NCI-H1048 (cell line): ENCODE measurements around the gene ASPA.
"Not testable (repeated sequence)": the region's sequence is repeated elsewhere in the genome, so short reads cannot be mapped to it uniquely, and the experiment has no call there.

ENCODE experiments used
- DNase-seq: peaks from one replicate; lab custom pipeline; 2025; lab: John Stamatoyannopoulos, UW

ASPA gene

DNA sequence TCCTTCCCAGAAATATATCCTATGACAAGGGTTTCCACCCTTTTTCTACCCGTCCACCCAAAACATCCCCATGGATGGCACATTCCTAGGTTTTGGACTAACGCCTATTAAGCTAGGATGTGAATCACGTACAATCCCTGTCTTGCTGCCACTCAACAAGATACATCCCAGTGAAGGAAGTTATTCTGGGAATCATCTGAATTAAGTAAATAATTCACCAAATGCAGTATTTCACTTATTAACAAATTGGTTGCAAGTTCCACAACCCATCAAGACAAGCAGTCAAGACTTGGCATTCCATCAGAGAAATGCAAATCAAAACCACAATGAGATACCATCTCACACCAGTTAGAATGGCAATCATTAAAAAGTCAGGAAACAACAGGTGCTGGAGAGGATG is 32.1 kb downstream of the ASPA start:
- DNase-seq, result no peak

DNA sequence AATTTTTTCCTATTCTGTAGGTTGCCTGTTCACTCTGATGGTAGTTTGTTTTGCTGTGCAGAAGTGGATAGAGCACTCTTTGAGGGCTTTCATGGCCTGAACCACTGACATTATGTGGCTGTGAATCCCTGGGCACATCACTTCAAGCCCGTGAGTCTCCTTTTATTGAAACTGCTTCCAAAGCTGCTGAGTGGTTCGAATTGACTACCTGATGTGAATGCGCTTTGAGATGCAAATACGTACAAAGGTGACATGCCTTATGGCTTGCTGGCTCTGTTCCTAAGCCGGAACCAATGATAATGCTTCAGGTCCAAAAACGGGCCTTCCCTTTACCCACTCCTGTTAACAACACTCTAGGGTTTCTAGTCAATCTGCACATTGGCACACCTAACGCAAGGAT is 34.3 kb downstream of the ASPA start:
- no peak for DNase-seq

DNA sequence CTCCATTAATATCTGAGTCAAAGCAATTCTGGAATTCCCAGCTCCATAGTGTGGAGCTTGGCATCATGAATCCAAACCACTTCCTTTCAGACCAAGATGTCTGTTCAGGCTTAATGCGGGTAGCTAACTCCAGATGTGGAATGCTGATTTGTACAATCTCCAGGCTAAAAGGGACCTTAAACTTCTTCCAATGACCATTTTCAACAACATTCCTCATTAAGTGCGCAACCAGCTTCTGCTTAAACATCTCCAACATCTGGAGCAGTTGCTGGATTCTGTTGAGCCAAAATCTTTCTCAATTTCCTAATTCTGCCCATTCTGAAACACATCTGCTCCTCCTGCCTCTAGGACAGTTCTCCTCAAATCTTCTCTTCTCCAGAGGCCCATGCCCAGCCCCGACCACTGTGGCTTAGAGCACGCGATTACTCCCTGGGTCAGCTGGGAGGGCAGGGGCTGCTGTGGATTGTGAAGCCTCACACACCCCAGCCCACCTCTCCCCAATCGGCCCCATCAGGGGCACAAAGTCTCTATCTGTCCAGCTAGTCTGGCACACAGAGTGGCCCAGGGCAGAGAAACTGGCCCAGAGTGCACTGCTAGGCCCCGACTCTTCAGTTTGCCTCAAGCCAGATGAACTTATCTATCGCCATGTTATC is 36.2 kb downstream of the ASPA start:
- DNase-seq, result no peak

DNA sequence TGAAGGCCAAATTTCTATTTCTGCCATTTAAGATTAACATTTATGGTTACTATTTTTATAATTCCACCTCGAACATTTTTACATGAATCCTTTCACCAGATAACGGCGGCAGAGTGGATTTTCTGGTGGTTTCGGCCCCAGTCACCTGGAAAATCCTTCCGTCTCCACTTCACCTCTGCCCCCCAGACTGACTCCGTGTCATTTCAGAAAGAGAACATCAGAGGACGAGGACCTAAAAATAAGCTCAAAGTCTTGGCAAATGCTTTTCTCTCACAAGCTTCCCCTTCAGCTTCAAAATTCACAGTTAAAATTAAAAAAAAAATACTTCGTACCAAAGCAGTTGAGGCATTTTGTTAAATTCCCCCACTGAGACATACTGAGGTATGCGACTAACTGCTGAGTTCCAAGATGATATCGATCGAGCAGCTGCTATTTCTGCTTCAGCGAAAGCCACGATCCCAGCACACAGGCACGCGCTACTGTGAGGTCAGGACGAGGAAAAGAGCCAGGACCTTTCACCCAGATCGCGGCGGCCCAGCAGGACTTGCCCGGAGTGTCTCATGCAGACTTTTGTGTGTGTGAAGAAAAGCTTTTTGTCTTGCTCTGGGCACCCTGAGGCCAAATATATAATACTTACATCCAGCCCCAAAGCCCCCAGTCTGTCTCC is 36.8 kb downstream of the ASPA start:
- DNase-seq, result no peak

DNA sequence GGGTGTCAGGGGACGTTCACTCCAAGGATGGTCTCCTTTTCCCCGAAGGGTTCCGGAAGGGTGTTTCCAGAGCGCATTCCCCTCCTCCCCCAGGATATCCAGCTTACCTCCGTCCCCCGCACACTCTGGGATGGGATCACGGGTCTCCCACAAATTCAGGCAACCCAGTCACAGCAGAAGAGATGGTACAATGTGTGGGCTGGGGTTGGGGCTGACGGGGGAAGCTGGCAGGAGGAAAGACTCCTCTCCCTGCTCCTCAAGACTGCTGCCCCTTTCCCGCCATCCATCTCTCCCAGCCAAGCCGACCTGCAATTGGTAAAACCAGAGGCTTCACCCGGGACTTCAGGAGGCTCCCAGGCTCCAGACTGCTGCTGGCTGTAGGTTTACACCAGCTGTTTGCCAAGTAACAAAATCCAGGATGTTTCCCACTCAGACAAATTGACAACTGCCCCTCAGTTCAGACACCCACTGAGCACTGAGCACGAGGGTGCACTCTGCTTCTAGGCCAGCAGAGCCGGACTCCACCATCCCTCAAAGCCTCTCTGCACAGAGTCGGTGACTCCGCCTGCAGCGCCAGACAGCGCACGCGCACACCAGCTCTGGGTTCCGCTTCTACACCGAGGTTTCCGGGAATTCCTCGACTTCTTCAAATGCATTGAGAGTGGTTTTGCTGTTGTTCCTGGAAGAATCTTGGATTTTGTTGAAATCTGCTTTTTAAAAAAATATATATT is 37.7 kb downstream of the ASPA start:
- DNase-seq, result no peak

DNA sequence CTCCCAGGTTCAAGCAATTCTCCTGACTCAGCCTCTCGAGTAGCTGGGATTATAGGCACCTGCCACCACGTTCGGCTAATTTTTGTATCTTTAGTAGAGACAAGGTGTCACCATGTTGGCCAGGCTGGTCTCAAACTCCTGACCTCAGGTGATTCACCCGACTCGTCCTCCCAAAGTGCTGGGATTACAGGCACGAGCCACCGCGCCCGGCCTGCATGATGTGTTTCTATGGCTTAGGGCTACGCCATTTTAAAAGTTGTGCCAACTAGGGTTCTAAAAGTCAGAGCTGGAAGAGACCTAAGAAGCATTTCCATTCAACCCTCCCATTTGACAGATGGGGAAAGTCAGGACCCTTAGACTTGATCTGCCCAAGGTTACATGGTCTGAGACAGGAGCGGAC is 38.4 kb downstream of the ASPA start:
- DNase-seq, result not testable (repeated sequence)

DNA sequence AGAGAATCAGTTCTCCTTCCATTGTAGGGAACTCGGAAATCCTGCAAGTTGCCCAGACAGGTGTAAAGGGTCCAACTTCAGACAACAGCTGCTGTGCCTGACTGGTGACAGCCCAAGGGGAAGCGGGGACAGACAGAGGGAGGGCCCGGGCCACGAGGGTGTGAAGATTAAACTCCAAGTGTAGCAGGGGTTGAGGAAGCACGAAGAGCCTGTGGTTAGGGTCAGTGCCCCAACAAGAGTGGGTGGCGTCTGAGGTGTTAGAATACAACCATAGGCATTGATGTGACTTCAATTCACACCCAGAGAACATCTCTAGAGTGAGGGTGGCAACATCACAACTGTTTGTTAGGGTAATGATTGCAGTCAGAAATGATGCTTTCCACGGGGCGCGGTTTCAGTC is 39.1 kb downstream of the ASPA start:
- DNase-seq, result no peak

DNA sequence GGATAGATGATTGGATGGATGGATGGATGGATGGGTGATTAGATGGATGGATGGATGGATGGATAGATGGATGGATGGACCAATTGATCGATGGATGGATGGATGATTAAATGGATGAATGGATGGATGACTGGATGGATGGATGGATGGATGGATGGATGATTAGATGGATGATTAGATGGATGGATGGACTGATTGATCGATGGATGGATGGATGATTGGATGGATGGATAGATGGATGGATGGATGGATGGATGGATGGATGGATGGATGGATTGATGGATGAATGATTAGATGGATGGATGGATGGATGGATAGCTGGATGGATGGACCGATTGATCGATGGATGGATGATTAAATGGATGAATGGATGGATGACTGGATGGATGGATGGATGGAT is 43.7 kb downstream of the ASPA start:
- DNase-seq, result not testable (repeated sequence)

DNA sequence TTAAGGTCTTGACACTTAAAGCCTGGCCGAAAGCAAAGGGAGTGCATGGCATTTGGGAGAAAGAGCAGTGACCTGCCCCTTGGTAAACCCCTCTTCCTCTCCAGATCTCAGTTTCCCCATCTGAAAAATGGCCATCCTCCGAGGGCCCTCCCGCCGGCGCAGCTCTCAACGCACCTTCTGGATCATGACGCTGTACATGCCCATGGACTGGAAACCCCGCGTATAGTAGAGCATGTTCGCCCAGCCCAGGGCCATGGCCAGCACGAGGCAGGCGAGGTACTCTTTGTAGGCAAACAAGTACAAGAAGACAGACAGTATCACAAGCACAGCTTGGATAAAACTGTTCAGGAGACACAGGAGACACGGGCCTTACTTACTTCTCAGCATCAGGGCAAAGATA is 48.2 kb downstream of the ASPA start:
- no peak for DNase-seq

DNA sequence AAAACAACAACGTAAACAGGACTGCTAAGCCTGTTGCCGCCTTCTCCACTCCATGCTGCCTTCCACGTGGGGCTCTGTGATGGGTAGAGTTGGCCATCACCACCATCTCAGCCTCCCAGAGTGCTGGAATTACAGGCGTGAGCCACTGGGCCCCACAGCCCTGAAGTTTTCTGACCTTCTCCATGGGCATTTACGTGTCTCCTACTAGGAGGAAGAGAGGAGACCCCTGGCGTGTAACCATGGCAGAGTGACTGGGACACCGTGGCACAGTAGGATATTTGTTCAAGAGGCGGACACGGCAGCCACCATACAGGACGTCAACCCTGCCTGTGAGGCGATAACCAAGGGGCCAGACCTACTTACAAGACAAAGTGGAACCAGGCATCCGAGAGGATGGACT is 50.7 kb downstream of the ASPA start:
- DNase-seq, result no peak

DNA sequence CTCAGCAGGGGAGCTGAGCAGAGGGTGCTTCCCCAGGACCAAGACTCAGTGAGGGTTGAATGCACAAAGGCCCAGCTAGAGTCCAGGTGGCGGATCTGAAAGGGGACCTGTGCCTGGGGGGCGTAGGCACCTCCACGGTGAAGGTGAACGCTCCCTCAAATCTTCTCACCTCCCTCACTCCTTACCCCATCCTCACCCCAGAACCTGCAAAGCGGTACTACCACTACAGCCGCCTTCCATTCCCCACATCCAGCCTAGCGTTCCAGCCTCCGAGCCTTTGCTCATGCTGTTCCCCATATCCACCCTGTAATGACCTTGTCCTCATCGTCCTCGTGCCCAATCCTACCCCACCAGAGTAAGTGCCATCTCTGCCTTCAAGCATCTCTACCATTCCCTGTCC is 51.2 kb downstream of the ASPA start:
- no peak for DNase-seq

DNA sequence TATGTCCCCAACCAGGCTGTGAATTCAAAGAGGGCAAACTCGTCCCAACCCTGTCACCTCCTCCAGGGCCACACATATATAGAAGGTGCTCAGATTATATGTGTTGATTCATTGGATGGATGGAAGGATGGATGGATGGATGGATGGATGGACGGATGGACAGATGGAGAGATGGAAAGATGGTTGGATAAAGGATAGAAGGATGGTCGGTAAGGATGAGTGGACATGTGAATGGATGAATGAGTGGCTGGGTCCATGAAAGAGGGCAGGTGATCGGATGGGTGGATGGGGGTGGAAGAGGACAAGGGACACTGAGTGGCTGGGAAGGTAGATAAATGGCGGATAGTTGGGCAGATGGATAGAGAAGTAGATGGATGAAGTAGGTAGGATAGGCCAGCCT is 51.7 kb downstream of the ASPA start:
- DNase-seq, result no peak

DNA sequence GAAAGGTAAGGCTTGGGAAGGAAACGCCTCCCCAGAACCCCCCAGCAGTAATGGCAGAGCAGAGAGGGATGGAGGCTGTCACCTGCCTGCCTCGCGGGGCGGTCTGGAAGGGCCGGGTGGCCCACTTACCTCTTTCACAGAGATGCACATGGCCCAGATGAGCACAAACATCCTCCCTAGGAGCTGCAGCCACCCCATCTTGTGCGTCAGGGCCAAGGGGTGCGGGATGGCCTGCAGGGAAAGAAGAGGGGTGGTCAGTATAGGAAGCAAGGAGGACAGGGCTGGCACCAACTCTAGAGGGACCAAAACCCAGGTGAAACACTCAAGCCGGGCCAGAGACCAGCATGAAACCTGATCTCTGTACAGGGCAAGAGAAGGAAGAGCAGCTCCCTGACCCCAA is 52.1 kb downstream of the ASPA start:
- no peak for DNase-seq

DNA sequence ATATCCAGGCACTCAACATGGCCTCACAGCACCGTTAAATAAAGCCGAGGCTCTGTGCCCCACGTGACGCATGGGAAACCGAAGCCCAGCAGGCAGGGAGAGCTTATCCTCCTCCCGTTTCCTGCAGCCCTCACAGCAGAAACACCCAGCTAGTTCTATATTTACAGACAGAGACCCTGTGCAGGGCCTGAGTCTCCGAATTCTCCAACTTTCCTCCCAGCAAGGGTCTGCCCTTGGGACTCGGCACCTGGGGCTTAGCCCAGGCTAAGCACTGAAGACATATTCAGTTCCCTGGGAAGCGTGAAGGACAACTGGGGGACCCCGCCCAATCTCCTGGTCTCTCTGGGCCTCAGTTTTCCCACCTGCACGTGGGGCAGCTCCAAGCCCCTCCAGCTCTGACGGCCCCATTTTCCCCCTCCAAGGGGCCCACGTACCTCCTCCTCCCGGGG is 52.6 kb downstream of the ASPA start:
- no peak for DNase-seq

DNA sequence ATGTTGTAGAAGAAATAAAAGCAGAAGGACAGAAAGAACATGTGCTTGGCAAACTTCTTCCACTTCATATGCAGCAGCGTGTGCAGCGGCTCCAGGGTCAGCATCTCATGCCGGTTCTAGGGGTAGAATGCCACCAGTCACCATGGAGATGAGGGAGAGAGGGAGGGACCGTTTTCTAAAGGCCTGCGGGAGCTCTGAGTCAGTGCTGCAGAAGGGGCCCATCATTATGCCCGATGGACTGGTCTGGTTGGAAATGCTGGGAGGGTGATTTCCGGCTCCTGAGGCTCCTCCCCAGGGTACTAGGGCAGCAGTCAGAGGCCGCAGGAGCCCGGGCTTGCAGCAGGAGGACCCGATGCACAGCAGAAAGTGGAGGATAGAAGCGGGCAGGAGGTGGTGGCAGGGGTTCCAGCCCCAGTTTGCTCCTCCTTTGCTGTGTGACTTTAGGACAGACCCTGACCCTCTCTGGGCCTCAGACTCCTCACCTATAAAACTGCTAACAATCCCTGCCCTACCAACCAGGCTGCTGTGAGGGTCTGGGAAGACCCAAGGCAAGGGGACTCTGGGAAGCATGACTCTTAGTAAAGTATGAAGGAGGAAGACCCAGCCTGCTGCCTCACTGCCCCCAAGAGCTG is 53.2 kb downstream of the ASPA start:
- DNase-seq, result no peak

DNA sequence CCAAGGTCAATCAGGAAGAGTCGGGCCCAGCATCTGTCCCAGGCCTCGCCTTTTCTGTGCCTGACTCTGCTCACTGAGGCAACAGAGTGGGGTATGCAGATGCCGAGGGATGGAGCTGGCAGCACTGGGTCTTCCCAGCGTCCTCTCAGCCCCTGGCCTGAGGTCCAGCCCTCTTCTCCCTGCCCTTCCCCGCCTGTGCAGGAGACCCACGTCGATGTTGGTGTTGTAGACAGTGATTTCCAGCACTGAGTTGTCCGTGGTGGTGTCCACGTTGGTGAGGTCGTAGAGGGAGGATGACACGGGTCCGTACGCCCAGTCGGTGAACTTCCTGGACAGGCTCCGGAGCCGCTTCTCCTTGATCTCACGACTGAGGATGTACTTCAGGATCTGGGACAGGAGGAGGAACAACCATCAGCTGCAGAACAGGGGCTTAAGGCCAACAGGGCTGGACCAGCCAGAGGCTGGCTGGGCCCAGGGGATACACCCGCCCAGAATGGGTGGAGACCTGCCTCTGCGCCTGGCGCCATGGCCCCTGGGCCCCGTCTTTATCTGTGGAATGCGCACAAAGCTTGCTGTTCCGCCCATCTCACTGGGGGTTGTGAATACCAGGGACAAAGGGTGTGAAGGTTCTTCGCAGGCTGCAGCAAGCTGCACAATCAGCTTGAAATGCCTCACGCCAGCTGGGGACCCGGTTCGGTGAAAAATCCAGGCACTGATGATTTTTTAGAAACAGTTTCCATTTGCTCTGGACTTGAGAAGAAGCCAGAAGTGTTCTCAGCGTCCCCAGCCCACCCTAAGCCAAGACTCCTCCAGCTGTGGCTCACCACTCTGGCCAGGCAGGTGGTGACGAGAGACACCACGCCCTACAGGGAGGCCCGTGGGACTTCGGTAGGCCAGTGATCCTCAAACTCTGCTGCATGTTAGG is 54.3 kb downstream of the ASPA start:
- no peak for DNase-seq

DNA sequence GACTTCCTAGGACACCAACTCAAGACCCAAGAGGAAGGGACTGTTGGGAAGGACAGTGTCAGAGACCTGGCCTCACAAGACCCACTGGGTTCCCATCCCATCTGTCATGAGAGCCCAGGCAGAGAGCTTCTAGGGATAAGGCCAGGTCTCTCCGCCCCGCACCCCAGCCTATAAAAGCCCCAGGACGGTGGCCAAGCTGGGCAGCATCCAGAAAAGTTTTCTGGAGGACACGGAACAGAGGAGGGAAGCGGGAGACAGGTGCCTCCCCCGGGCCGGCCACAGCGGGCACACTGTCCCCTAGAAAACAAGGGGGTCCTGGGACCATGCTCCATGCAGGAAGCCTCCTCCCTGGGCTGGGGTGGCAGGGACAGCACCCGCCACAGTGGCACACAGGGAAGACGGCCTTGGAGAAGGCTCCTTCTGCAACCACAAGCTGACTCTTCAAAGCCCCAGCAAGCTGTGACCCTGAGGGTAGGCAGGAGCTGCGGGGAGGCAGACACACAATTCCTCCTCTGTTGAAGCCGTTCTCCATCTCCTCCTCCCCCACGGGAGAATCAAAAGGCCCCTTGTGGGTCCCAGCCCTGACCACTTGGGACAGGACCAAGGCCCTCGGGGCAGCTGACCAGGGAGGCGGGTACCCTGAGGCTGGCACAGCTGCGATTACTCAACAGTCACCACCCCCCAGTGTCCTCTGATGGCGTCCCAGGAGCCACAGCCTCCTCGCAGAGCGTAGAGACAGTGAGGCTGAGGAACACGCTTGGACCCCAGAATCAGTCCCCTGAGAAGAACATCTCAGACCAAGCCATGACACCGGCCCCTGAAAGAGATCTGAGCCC is 55.7 kb downstream of the ASPA start:
- no peak for DNase-seq

DNA sequence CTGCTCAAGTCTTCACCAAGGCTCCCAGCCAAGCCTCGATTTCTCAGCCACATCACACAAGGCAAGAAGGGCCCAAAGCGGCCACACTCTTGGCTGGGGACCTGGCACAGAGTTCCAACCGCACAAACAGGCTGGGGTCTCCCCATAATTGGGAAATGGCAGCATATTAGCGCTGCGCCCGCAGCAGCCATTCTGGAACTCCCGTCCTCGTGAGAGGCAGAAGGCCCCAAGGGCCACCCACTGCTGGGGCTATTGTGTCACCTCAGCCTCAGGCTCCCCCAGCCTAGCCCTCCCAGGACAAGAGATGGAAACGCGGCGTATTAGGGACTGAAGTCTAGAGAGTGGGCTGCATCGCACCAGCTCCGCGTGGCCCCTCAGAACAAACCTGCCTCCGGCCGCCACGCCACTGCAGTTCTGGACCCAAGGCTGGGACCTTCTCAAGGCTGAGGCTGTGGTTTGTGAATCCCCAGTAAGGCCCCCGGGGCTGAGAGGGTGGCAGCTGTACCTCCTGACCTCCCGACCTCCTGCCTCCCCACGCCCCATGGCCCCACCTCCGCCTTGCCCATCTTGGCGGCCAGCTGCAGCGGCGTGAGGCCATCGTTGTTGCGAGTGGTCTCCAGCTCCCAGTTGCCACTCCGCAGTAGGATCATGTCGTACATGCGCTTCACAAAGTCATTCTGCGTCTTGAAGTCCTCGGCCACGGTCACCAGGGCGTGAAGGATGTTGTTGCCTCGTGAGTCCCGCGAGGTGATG is 56.5 kb downstream of the ASPA start:
- no peak for DNase-seq

DNA sequence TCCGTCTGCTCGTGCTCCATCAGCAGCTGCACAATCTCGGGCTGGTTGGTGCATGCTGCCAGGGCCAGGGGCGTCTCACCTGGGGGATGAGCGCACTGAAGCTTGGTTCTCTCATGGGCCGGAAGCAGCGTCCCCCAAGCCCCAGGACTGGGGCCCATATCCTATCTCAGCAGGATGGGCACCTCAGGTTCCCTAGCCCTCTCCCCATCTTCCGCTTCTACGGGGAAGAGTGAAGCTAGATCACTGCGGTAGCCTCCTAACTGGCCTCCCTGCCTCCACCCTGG is 57.0 kb downstream of the ASPA start:
- no peak for DNase-seq

DNA sequence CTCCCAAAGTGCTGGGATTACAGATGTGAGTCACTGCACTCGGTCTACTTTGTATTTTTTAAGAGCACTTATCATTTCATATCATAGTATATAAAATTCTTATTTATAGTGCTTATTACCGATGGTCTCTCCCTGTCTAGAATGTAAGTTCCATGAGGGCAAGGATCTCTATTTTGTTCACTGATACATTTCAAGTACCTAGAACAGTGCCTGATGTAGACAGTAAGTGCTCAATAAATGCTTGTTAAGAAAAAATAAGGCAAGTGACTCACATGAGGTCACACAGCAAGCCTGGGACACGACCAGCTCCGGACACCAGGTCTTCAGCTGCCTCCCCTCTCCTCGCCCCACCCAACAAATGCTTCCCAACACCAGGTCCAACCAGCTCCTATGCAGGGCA is 58.0 kb downstream of the ASPA start:
- DNase-seq, result no peak
